Dedifferentiated amniotic fluid mesenchymal stem cell (primary cell): Measurements from ENCODE around the gene ZNF816.
"Not testable (repeated sequence)": the region's sequence is repeated elsewhere in the genome, so short reads cannot be mapped to it uniquely, and the experiment has no call there.

Experiments
- DNase-seq: peaks from one replicate; pipeline ENCODE4 v3.0.0-alpha.2; 2016; ENCODE audit errors: extremely low spot score

ZNF816 gene

GRCh38 chr19:52962394-52963246 lies at the start of gene ZNF816:
Gene ZNF816 (minus strand): TSS chr19:52962881. CDS start chr19:52956089, 6,792 bp downstream.
- peak; percentile 91 for DNase-seq

- DNase-seq: no peak
These were observed 49.3 kb upstream of the ZNF816 start for GRCh38 chr19:53012006-53012405.

- no peak for DNase-seq
These were observed 47.8 kb upstream of the ZNF816 start for GRCh38 chr19:53010494-53010893.

- DNase-seq: no peak
These were observed 45.5 kb upstream of the ZNF816 start for GRCh38 chr19:53008061-53008778.

GRCh38 chr19:53007606-53008005 lies 44.9 kb upstream of the ZNF816 start:
- no peak for DNase-seq

GRCh38 chr19:53007200-53007599 lies 44.5 kb upstream of the ZNF816 start:
- no peak for DNase-seq

- DNase-seq: no peak
These were observed 41.6 kb upstream of the ZNF816 start for GRCh38 chr19:53004242-53004641.

- DNase-seq: no peak
These were observed 39.8 kb upstream of the ZNF816 start for GRCh38 chr19:53002479-53002878.

- no peak for DNase-seq
These were observed 35.3 kb upstream of the ZNF816 start for GRCh38 chr19:52997975-52998374.

GRCh38 chr19:52995711-52996110 lies 33.0 kb upstream of the ZNF816 start:
- no peak for DNase-seq

- DNase-seq: peak; percentile 77
These were observed 30.9 kb upstream of the ZNF816 start for GRCh38 chr19:52993342-52994178.

- DNase-seq: no peak
These were observed 29.7 kb upstream of the ZNF816 start for GRCh38 chr19:52992109-52993004.

GRCh38 chr19:52991484-52991883 lies 28.8 kb upstream of the ZNF816 start:
- DNase-seq: peak; percentile 46

GRCh38 chr19:52990759-52991418 lies 28.2 kb upstream of the ZNF816 start:
- no peak for DNase-seq

- no peak for DNase-seq
These were observed 25.8 kb upstream of the ZNF816 start for GRCh38 chr19:52988506-52988905.

GRCh38 chr19:52987221-52987620 lies 24.5 kb upstream of the ZNF816 start:
- no peak for DNase-seq

- not testable (repeated sequence) for DNase-seq
These were observed 20.5 kb upstream of the ZNF816 start for GRCh38 chr19:52983167-52983566.

- DNase-seq: no peak
These were observed 18.6 kb upstream of the ZNF816 start for GRCh38 chr19:52981329-52981728.

- no peak for DNase-seq
These were observed 5.1 kb upstream of the ZNF816 start for GRCh38 chr19:52967772-52968171.

- DNase-seq: peak; percentile 15
These were observed 552 bp upstream of the ZNF816 start for GRCh38 chr19:52963247-52963618.

GRCh38 chr19:52961981-52962380 lies 700 bp downstream of the ZNF816 start:
- no peak for DNase-seq
